Measurements from ENCODE around the gene MAGEB6B. TPM values are rescaled to one million over a fixed set of nuclear protein-coding genes. Genes with fewer than 3 reads are reported as not detected.

The MAGEB6B gene
- total and polyA plus RNA-seq, 3 experiments from 2014 or later = not detected

Other genes starting within 250 kb of the MAGEB6B start
- not detected for gene MAGEB18, start 22.3 kb upstream of the MAGEB6B start, total RNA-seq
- gene MAGEB18, start 22.3 kb upstream of the MAGEB6B start, polyA plus RNA-seq = not detected
- gene MAGEB6, start 31.8 kb downstream of the MAGEB6B start, total RNA-seq = not detected
- gene MAGEB6, start 31.8 kb downstream of the MAGEB6B start, polyA plus RNA-seq = not detected
- not detected for gene MAGEB5, start 55.6 kb downstream of the MAGEB6B start, total RNA-seq
- gene MAGEB5, start 55.6 kb downstream of the MAGEB6B start, polyA plus RNA-seq = not detected